ENCODE results near the gene RTTN. TPM values are rescaled to one million over a fixed set of nuclear protein-coding genes. Genes with fewer than 3 reads are reported as not detected.

RTTN gene
- total and polyA plus RNA-seq, 4 donors: 1.1 to 14.3 (median 8.8) TPM

GRCh38 chr18:70148039-70148938 lies 57.2 kb downstream of the RTTN start:
- Histone ChIP-seq H3K4me1 (ENCODE audit: control insufficient read depth in 4 of 4, insufficient read depth in 4 of 4, low read length in 3 of 4) (peaks cover 0 to 1% (median 0%) of the 10 kb centered on the region in 4 donors), H3K27me3 (ENCODE audit: control insufficient read depth in 4 of 4, insufficient read depth in 4 of 4, low read length in 3 of 4) (no peaks in the 10 kb centered on the region), H3K4me3 (ENCODE audit: low read depth in 1 of 3, low read length in 3 of 3) (no peak overlapping the region), H3K9ac (ENCODE audit: low read depth in 1 of 2, low read length in 2 of 2) (no peak overlapping the region), H3K27ac (ENCODE audit: low read depth in 1 of 2, low read length in 2 of 2) (no peak overlapping the region), H3K9me3 (ENCODE audit: control insufficient read depth in 4 of 4, low read length in 3 of 4) (no peaks in the 10 kb centered on the region), H3K36me3 (ENCODE audit: control insufficient read depth in 4 of 4, insufficient read depth in 3 of 4, low read depth in 1 of 4, low read length in 3 of 4) (peaks cover 0 to 50% (median 19%) of the 10 kb centered on the region in 4 donors)
- TF ChIP-seq, protein P1, sequence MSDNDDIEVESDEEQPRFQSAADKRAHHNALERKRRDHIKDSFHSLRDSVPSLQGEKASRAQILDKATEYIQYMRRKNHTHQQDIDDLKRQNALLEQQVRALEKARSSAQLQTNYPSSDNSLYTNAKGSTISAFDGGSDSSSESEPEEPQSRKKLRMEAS (IDR thresholded peaks at IDR 0.05): no peak
- no peak for TF ChIP-seq REST (IDR thresholded peaks at IDR 0.05)
- no peak for TF ChIP-seq NR2F2 (IDR thresholded peaks at IDR 0.05)
- no peak for TF ChIP-seq FOXA1 (IDR thresholded peaks at IDR 0.05)
- TF ChIP-seq TAF1 (conservative IDR thresholded peaks at IDR 0.05): no peak
- no peak for TF ChIP-seq CTCF (IDR thresholded peaks at IDR 0.05; ENCODE audit: low read depth, low read length, missing input control)
- TF ChIP-seq HNF4A (conservative IDR thresholded peaks at IDR 0.05): no peak
- TF ChIP-seq HNF4G (IDR thresholded peaks at IDR 0.05): no peak
- no peak for TF ChIP-seq GABPA (IDR thresholded peaks at IDR 0.05 in 1 of 2, conservative IDR thresholded peaks at IDR 0.05 in 1 of 2)
- no peak for TF ChIP-seq RAD21 (IDR thresholded peaks at IDR 0.05)
- TF ChIP-seq YY1 (IDR thresholded peaks at IDR 0.05): no peak
- TF ChIP-seq, protein P2, sequence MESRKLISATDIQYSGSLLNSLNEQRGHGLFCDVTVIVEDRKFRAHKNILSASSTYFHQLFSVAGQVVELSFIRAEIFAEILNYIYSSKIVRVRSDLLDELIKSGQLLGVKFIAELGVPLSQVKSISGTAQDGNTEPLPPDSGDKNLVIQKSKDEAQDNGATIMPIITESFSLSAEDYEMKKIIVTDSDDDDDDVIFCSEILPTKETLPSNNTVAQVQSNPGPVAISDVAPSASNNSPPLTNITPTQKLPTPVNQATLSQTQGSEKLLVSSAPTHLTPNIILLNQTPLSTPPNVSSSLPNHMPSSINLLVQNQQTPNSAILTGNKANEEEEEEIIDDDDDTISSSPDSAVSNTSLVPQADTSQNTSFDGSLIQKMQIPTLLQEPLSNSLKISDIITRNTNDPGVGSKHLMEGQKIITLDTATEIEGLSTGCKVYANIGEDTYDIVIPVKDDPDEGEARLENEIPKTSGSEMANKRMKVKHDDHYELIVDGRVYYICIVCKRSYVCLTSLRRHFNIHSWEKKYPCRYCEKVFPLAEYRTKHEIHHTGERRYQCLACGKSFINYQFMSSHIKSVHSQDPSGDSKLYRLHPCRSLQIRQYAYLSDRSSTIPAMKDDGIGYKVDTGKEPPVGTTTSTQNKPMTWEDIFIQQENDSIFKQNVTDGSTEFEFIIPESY (IDR thresholded peaks at IDR 0.05): no peak
- no peak for TF ChIP-seq EGR1 (IDR thresholded peaks at IDR 0.05; ENCODE audit: low read depth in 2 of 2)
- no peak for TF ChIP-seq SP1 (IDR thresholded peaks at IDR 0.05)
- no peak for TF ChIP-seq RXRA (IDR thresholded peaks at IDR 0.05)
- no peak for TF ChIP-seq JUND (IDR thresholded peaks at IDR 0.05)
- no peak for TF ChIP-seq FOXA2 (IDR thresholded peaks at IDR 0.05)
- TF ChIP-seq ATF3 (IDR thresholded peaks at IDR 0.05): no peak
- WGBS: 85% methylated on average over 8 of the region's 8 CpGs
- DNase-seq (ENCODE audit: low spot score): no peak
